Activated CD4-positive, alpha-beta T cell treated with anti-CD3 and anti-CD28 coated beads, Interleukin-2, Interleukin-4, amounts not matched to agents 100 ng/mL and 50 ng/mL, durations not matched to agents 16 hours and 8 hours (primary cell): ENCODE results near the gene LAG3.
"Not testable (repeated sequence)": the region's sequence is repeated elsewhere in the genome, so short reads cannot be mapped to it uniquely, and the experiment has no call there.

Experiments used
- DNase-seq: peaks from one replicate; pipeline ENCODE4 v3.0.0-alpha.2; 2020; ENCODE audit warnings: low spot score

LAG3 gene

DNA sequence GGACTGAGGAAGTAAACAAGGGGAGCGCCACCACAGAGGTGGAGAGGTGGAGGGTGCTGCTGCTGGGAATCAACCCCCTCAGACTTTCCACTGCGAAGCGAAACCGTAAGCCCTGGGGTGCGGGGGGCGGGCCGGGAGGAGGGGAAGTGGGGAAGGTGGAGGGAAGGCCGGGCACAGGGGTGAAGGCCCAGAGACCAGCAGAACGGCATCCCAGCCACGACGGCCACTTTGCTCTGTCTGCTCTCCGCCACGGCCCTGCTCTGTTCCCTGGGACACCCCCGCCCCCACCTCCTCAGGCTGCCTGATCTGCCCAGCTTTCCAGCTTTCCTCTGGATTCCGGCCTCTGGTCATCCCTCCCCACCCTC is at the start of gene LAG3:
Gene LAG3, plus strand, starts transcription at position 190 of the 365 bp plus-strand sequence. CDS start 333 bp downstream, outside the sequence.
- DNase-seq, result no peak

DNA sequence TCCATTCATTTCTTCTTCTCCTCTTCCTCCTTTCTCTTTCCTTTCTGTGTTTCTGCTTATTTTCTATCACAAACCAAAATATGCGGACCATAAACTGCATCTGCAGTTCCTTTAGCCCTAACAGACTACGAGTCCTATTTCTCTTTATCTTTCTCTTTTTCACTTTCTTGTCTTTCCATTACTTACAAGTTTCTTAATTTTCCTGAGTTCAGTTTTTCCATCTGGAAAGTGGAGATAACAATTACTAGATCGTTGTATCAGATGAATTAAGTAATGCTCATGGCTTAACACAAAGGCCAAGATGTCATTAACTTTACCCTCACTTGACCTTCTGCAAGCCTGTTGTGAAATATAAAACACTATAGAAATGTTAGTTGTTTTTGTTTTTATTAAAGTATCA is 49.5 kb upstream of the LAG3 start:
- DNase-seq, result no peak

DNA sequence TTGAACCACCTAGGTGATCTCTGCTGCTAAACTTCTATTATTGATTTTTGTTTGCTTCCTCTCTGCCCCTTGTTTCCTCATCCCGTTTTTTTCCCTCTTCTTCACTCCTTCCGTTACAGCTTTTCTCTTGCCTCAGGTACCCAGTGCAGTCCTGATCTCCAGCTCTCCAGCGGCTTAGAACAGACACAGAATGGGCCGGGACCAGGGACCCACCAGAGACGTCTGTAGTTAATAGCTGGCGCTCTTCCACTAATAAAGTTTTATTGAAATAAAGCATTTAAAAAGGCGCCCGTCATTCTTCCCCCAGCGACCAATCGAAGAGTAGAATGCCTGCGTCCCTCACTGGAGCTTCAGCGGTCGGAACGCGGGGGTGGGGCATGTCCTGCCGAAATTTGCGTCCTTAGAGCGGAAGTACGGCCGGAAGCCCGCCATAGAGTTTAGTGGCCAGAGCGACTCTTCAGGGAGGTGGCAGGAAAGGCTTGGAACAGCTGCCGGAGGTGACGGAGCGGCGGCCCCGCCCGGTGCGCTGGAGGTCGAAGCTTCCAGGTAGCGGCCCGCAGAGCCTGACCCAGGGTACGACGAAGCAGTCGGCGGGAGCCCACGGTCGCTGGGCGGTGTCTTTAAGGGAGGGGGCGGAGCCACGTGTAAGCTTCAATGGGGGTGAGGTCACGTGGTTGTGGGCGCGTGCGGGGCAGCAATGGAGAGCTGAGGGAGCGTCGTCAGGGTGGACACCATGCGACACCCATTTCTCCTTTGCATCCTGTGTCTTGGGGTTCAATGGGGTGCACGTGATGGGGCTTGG is 48.5 kb upstream of the LAG3 start, which contains the start of gene COPS7A:
Gene COPS7A, plus strand, starts transcription at position 440 of the 802 bp plus-strand sequence. CDS start 611 bp downstream, outside the sequence.
- peak; percentile 99 for DNase-seq

DNA sequence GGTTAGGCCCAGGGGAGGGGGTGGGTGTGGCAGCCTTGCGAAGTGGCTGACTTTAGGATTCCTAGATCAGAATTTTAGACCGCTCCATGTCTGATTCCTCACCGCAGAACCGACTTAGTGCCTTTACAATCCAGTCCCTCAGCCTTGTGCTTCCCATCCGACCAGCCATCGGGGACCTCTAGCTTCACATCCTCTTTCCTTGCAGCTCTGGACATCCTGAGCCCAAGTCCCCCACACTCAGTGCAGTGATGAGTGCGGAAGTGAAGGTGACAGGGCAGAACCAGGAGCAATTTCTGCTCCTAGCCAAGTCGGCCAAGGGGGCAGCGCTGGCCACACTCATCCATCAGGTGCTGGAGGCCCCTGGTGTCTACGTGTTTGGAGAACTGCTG is 47.9 kb upstream of the LAG3 start:
- DNase-seq, result peak; percentile 37

DNA sequence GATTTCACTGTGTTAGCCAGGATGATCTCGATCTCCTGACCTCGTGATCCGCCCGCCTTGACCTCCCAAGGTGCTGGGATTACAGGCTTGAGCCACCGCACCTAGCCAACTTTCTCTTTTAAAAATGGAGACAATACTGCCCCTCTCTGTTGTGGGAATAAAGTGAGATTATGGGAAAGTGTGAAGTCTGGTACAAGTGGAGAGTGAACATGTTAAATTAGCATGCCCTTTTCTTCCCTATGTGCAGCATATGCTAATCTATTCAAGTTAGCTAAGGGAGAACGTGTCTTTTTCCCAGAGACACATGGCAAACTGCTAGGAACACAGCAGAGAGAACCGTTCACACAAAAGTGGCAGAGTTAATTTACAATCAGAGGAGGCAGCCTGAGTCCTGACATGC is 47.0 kb upstream of the LAG3 start:
- no peak for DNase-seq

DNA sequence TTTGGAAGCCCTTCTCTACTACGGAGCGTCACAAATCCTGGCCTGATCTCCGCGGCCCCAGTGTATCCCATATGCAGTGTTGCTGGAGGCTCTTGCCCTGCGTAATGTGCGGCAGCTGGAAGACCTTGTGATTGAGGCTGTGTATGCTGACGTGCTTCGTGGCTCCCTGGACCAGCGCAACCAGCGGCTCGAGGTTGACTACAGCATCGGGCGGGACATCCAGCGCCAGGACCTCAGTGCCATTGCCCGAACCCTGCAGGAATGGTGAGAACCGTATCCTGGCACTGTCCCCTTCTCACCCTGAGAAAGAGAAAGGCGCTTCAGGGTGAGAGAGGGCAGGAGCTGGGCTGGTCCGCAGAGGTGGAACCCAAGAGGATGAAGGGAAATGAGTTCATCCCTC is 43.1 kb upstream of the LAG3 start:
- DNase-seq, result no peak

DNA sequence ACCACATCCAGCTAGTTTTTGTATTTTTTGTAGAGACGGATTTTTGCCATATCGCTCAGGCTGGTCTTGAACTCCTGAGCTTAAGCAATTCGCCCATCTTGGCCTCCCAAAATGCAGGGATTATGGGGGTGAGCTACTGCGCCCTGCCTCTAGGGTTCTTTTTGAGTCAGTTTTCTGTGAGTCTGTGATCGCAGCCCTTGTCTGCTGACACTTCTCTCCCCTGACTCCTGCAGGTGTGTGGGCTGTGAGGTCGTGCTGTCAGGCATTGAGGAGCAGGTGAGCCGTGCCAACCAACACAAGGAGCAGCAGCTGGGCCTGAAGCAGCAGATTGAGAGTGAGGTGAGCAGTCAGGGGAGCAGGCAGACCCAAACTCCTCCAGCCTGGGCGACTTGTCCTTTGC is 42.2 kb upstream of the LAG3 start:
- no peak for DNase-seq

DNA sequence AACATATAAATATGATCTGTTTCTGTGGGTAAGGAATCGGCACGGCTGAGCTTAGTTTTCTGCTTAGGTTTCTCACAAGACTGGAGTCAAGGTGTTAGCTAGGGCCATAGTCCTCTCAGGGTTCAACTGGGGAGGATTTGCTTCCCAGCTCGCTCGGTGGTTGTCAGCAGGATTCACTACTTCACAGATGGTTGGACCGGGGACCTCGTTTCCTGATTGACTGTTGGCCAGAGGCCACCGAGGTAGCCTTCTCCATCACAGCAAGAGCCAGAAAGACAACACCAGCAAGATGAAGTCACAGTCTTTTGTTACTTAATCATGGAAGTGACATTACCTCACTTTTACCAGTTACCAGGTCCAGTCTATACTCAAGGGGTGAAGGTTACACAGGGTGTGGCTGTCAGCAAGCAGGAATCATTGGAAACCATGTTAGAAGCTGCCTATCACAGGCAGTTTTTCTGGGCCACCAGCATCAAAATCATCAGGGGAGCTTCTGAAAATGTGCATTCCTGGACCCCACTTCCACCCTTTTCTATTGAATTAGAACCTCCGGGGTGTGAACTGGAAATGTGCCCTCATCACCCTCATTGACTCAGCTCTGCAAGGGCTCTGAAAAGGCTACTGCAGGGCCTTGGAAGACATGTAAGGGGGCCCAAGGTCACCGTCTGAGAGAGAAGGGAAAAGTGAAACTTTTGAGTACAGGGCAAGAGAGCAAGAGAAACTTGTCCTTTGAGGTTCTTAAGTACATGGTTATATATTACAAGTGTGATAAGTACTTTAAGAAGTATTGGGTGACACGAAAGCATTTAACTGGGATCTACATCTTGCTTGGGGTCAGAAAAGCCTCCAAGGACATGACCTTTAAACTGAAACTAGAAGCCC is 37.6 kb upstream of the LAG3 start:
- no peak for DNase-seq

DNA sequence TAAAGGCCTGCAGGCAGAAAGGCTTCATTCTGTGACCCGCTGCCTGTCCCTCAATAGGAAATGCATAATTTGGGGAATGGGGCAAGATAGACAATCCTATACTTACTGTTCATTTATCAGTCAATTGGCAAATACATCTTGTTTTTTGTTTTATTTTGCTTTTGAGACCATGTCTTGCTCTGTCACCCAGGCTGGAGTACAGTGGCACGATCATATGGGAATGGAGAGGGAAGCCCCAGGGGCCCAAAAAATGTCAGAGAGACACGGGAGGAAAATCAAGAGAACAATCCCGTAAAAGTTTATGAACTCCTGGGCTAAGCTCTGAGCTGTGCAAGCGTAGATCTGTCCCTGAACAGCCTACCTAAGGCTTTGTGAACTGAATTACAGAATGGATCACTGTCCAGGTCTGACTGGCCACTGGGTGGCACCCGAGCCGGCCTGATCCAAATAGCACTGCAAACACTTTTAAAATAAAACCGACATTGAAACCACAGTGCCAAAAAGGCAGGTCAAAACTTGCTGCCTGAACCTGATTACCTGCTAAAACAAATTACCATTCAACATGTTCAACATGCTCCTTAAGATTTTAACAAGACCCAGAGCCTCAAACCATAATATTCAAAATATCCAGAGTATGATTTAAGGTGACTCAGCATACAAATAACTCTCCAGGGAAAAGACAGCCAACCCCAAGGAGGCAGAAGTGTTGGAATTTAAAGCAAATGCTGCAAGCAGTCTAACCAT is 36.7 kb upstream of the LAG3 start:
- peak; percentile 24 for DNase-seq

DNA sequence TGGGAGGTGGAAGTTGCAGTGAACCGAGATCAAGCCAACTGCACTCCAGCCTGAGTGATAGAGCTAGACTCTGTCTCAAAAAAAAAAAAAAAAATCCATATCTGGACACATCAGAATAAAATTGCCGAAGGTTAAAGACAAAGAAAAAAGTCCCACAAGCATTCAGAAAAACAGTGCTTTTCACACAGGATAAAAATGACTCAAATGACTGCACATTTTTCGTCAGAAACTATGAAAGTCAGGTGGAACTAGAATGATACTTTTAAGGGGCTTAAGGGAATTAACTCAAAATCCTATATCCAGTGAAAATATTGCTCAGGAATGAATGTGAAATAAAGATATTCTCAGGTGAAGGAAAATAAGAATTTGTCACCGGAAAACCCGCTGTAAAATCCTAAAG is 35.6 kb upstream of the LAG3 start:
- DNase-seq, result no peak

DNA sequence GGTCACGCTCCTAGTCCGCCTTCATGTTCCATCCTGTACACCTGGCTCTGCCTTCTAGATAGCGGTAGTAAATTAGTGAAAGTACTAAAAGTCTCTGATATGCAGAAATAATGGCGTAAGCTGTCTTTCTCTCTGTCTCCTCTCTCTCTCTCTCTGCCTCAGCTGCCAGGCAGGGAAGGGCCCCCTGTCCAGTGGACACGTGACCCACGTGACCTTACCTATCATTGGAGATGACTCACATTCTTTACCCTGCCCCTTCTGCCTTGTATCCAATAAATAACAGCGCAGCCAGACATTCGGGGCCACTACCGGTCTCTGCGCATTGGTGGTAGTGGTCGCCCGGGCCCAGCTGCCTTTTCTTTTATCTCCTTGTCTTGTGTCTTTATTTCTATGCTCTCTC is 30.2 kb upstream of the LAG3 start:
- DNase-seq, result not testable (repeated sequence)

DNA sequence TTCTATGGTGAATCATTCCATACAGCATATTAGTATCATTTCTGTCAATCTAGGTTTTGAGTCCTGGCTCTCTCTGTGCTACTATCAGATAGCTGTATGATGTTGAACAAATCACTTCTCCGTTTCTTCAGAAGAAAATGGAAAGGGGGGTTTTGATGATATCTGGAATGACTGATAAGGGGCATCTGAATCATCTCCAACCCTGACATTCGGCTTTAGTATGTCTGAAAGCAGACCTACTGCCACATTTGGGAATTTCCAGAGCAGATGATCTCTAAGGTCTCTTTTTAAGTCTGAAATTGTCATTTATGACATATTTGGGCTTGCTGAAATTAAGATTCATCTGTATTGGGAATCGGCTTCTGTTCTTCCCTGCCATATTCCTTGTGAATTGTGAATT is 29.5 kb upstream of the LAG3 start:
- DNase-seq, result no peak

DNA sequence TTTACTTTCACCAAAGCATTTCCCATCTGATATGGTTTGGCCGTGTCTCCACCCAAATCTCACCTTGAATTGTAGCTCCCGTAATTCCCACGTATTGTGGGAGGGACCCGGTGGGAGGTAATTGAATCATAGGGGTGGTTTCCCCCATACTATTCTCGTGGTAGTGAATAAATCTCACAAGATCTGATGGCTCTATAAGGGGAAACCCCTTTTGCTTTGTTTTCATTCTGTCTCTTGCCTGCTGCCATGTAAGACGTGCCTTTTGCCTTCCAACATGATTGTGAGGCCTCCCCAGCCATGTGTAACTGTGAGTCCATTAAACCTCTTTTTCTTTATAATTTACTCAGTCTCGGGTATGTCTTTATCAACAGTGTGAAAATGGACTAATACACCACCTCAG is 29.0 kb upstream of the LAG3 start:
- DNase-seq, result not testable (repeated sequence)

DNA sequence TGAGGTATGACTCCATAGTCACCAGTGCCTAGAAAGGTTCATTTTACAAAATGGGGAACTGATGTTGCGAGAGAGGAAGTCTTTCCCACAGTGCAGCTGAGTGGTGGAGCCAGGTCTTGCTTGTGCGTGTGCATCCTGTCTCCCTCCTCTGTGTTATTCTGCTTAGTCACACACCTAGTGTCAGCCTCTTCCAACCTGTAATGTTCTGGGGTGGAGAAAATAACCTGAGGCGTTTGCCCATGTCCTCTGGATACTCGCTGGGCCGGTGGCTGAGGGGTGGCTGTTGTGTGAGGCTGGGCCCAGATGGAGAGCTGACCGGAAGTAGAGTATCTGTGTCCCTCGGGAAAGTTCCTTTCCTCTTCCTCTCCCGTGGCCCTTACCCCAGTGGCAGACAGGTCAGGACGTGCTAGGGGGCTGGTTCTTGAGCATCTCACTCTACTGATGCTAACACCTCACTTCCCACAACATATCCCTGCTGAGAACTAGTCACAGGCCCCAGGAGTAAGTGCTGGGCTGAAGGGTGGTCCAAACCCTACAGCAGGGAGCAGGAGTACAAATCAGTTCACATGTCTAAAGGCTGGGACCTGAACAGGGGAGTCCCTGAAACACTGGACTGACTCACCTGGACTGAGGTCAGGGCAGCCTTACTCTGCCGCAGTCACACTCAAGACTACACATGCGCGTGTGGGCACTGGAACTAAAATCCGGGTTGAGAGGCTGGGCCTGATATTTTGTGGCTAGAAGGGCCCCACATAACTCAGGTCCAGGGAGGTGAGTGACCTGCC is 26.4 kb upstream of the LAG3 start:
- no peak for DNase-seq

DNA sequence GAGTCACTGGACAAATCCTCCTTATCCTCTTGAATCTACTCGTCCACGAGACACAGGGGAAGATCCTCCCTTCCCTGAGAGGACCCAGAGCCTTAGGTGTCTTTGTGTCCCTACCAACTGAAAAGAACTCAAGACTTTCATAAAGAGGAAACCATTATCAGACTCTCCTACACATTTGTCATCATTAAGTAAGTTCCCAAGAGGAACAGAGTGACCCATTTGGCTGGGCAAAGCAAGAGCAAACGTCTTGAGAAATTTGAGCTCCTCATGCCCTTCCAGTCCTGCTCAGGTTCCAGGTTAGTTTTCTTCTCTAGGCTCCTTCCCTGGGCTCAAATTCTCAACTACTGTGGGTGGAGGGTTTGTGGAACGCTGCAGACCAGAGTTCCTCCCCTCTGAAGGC is 25.1 kb upstream of the LAG3 start:
- no peak for DNase-seq

DNA sequence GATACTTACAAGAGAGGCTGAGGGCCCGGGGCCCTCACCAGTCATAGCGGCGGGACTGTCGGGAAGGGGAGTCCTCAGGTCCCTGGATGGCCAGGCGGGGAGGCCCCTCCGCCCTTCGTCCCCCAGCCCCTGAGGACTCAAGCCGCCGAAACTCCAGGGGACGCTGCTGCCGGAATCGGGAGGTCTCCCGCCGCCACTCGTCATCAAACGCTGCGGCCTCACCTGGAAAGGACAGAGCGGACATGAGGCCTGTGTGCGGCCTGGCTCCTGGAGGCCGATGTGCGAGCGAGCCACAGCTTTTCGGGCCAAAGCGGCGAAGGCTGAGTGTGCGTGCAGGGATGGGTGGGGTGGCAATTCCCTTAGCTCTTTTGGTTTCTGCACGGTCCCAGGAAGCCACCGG is 23.6 kb upstream of the LAG3 start:
- DNase-seq, result no peak

DNA sequence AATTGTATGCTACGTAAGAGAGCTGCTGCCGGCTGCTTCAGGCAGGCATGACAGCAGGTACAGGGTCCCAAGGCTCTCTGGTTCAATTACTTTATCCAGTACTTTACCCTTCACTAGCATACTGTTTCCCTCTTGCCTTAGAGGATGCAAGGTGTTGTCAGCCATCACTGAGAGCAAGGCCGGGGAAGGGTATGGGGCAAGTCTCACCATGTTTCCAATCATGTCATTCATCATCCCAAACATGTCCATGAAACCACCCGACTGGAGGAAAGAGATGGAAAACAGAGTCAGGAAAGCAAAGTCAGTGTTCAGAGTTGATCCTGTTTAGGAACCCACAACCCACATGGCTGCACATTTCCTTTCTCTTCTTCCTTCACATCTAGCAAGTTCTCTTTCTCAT is 21.8 kb upstream of the LAG3 start:
- no peak for DNase-seq

DNA sequence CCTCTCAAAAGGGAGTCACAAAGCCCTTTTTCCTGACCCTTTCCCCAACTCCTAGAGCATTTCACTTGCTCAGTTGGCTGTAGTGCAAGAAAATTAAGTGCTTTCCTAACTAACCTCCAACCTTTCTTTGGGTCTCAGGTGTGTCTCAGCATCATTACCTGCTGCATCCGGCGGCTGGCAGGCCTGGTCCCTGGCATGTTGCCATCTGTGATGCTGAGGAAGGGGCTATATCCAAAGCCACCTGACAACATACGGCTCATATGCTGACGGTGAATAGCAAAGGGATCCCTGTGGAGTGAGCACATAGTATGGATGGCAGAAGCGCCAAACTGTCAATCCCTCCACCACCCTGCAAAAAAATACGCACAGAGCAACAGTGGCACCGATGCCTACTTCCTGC is 20.6 kb upstream of the LAG3 start:
- DNase-seq, result no peak

DNA sequence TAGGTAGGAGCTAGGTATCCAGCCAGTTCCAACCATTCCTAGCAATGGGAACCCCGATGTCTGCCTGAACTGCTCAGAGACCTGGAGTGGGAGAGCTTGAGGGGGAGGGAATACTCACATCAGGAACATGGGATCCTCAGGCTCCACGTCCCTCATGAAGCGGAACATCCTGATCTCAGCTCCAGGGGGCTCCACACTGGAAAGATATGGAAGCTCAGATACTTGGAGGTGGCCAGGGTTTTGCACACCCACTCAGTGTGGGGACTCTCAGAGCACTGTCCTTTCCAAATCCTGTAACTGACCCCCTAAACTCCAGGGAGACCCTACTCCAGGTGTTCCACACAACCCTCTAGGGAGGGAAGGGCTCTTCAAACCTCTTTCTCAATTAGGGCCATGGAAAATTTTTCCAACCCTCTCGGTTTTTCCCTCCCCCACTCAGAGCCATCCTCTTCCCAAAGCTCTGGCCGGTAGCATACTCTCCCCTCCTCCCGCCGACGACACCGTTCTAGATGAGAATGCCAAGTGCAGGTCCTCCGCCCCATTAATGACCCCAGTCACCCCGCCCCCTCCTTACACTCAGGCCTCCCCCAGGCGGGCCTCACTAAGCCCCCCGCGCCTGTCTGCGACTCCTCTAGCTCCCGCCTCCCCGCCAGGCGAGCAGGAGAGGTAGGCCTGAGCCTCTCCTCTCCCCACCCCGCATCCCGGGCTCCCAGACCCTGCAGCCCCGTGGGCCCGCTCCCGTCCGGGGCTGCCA is 20.0 kb upstream of the LAG3 start:
- no peak for DNase-seq

DNA sequence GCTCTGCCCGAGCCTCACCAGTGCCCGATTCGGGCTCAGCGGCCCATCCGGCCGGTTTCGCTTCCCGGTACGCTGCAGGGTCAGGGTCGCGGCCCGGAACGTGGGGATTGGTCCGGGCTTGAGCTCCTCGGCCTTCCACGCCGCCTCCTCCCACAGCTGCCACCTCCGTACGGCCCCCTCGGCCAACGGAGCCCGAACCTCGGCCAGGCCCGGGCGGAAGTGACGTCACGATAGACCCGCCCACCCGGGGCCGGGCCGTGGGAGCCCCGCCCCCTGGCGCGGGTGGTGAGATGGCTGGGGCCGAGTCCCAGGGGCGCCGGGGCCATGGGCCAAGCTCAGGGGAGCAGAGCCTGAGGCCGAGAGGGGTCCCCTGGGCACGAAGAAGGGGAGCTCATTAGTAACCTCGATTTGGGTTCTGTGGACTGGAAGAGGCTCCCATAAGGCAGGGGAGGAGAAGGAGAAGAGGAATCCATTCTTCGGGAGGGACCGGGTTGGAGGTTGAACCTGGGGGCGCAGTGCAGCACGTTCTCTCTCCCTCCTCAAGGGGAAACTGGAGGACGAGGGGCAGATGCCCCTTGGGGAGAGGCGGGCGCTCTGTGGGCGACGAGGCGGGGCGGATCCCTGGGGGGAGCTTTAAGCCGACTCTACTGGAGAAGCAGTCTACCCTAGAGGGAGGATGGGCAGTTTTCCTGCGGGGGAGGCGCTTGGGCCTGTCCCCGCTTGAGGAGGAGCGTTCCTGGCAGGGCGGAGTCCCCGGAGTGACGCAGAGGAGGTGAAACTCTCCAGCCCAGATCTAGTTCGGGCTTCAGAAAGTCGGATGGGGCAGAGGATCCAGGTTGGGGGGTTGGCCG is 19.2 kb upstream of the LAG3 start, which contains the start of gene MLF2:
Gene MLF2, minus strand, starts transcription at position 221 of the 851 bp plus-strand sequence. CDS start 807 bp downstream, outside the sequence.
- DNase-seq, result peak; percentile 98
